Fibroblast of lung (primary cell): ENCODE measurements around the gene WNT3. TPM values are rescaled to one million over a fixed set of nuclear protein-coding genes. Genes with fewer than 3 reads are reported as not detected.

ENCODE experiments used
- DNase-seq, 2 donors: peaks; one replicate each; pipeline versions ENCODE4 v3.0.0 to v3.0.0-alpha.2; 2010; ENCODE audit warnings: low read depth in 2 of 2
- H2AFZ ChIP-seq: 2 replicates; pipeline ENCODE4 v1.5.1; 2012; ENCODE audit warnings: low read length, control low read depth, inconsistent platforms
- H3K27ac ChIP-seq: 2 replicates; pipeline ENCODE4 v1.5.1; 2011; ENCODE audit warnings: low read length, control low read depth; ENCODE audit not compliant: insufficient read depth
- H3K27me3 ChIP-seq: 2 replicates; pipeline ENCODE4 v1.5.1; 2011; ENCODE audit warnings: mild to moderate bottlenecking, low read length; ENCODE audit not compliant: control insufficient read depth, insufficient read depth
- H3K36me3 ChIP-seq: 2 replicates; pipeline ENCODE4 v1.5.1; 2011; ENCODE audit warnings: low read length; ENCODE audit not compliant: control insufficient read depth, insufficient read depth
- H3K4me1 ChIP-seq: 2 replicates; pipeline ENCODE4 v1.5.1; 2011; ENCODE audit warnings: low read length; ENCODE audit not compliant: control insufficient read depth, insufficient read depth; ENCODE audit errors: extremely low read depth
- H3K4me2 ChIP-seq: 2 replicates; pipeline ENCODE4 v1.5.1; 2011; ENCODE audit warnings: low read length, control low read depth; ENCODE audit not compliant: insufficient read depth; ENCODE audit errors: extremely low read depth
- H3K4me3 ChIP-seq, 4 experiments: fragments of 200-600 bp in 1 of 4; sonication (generic) in 1 of 4; replicated peaks in 1 of 4; 2 replicates each; pipeline ENCODE4 v1.5.1; 2011 to 2016; ENCODE audit warnings: low read length in 4 of 4, low read depth in 3 of 4, mild to moderate bottlenecking in 3 of 4, control low read depth in 2 of 4, inconsistent platforms in 1 of 4, mixed read lengths in 1 of 4; ENCODE audit not compliant: insufficient read depth in 1 of 4; ENCODE audit errors: control extremely low read depth in 1 of 4
- H3K79me2 ChIP-seq: 2 replicates; pipeline ENCODE4 v1.5.1; 2012; ENCODE audit warnings: mild to moderate bottlenecking, low read length, inconsistent platforms; ENCODE audit not compliant: control insufficient read depth, insufficient read depth
- H3K9ac ChIP-seq: 2 replicates; pipeline ENCODE4 v1.5.1; 2011; ENCODE audit warnings: mild to moderate bottlenecking, low read length, control low read depth; ENCODE audit not compliant: insufficient read depth
- H3K9me3 ChIP-seq: 2 replicates; pipeline ENCODE4 v1.5.1; 2012; ENCODE audit warnings: low read depth, low read length; ENCODE audit not compliant: control insufficient read depth, insufficient read depth
- H4K20me1 ChIP-seq: 2 replicates; pipeline ENCODE4 v1.5.1; 2011; ENCODE audit warnings: low read length; ENCODE audit not compliant: control insufficient read depth, insufficient read depth; ENCODE audit errors: extremely low read depth
- EZH2 ChIP-seq: IDR thresholded peaks from 2 replicates; pipeline ENCODE4 v1.5.1; 2012; ENCODE audit warnings: low read length, control low read depth, mild to moderate bottlenecking; ENCODE audit errors: missing control alignments
- polyA plus RNA-seq, 2 donors: library from polyadenylated mRNA; depleted of rRNA in 1 of 2; stranded (reverse) in 1 of 2; unstranded in 1 of 2; fragments of >200 nt; gene quantifications; 2 replicates each; pipeline ENCODE4 v1.2.1, GENCODE V29; 2011 to 2012; ENCODE audit warnings: missing spikeins in 1 of 2
- total RNA-seq: library from RNA; depleted of rRNA; stranded (reverse); fragments of >200 nt; gene quantifications from 2 replicates; pipeline ENCODE4 v1.2.1, GENCODE V29; 2014
- TF ChIP-seq, protein P1 (sequence below), 2 donors: IDR thresholded peaks in 1 of 2; conservative IDR thresholded peaks in 1 of 2; 1 replicate in 1 of 2; 2 replicates in 1 of 2; pipeline ENCODE4 v1.5.1; 2011 to 2012; ENCODE audit warnings: low read length in 2 of 2, control low read depth in 1 of 2, inconsistent platforms in 1 of 2, low read depth in 1 of 2, mild to moderate bottlenecking in 1 of 2

The WNT3 gene
- total and polyA plus RNA-seq, 2 donors (not counting 1 experiment from before 2014, with no cell fraction given) = 1.3 to 1.5 TPM

DNA sequence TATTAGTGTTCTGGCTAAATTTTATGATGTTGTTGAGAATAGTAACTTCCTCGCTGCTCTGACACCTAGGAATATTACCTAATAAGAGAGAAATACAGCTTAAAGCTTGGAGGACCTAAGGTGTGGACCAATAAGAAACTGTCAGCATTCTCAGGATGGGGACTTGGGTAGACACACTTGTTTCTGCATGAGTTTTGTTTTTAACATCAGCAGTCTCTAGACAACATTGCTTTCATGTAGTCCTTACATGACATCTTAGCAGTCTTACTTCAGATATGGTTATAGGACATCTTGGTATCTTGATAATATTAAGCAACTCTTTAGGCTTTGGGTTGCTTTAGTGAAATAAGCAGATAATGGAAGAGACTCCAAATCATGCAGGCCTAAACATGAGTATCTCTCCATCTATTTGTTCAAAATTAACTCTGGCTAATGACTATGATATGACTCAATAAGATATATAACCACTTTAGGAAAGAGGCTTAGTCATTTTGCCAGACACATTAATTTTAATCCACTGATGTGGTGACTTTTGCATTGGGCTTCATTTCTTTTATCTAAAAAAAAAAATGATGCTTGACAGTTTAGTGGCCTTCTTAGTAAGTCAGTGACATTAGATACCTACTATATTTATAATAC, 84.5 kb downstream of the WNT3 start:
- H3K27me3 ChIP-seq = no peaks in the 10 kb centered on the region
- H3K4me1 ChIP-seq = peaks cover 10% of the 10 kb centered on the region
- DNase-seq = peak; percentile 26 to 76
- H3K79me2 ChIP-seq = no peaks in the 10 kb centered on the region
- no peak overlapping the region for H3K4me2 ChIP-seq
- TF ChIP-seq EZH2 = no peak
- TF ChIP-seq, protein P1, sequence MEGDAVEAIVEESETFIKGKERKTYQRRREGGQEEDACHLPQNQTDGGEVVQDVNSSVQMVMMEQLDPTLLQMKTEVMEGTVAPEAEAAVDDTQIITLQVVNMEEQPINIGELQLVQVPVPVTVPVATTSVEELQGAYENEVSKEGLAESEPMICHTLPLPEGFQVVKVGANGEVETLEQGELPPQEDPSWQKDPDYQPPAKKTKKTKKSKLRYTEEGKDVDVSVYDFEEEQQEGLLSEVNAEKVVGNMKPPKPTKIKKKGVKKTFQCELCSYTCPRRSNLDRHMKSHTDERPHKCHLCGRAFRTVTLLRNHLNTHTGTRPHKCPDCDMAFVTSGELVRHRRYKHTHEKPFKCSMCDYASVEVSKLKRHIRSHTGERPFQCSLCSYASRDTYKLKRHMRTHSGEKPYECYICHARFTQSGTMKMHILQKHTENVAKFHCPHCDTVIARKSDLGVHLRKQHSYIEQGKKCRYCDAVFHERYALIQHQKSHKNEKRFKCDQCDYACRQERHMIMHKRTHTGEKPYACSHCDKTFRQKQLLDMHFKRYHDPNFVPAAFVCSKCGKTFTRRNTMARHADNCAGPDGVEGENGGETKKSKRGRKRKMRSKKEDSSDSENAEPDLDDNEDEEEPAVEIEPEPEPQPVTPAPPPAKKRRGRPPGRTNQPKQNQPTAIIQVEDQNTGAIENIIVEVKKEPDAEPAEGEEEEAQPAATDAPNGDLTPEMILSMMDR (conservative IDR thresholded peaks at IDR 0.05 in 1 of 2, IDR thresholded peaks at IDR 0.05 in 1 of 2; ENCODE audit: low read depth in 1 of 2, low read length in 2 of 2) = no peak
- no peaks in the 10 kb centered on the region for H4K20me1 ChIP-seq
- no peaks in the 10 kb centered on the region for H3K9me3 ChIP-seq
- no peaks in the 10 kb centered on the region for H3K36me3 ChIP-seq
- no peak overlapping the region for H3K27ac ChIP-seq
- no peak overlapping the region for H3K9ac ChIP-seq
- no peak overlapping the region for H3K4me3 ChIP-seq
- no peak overlapping the region for H2AFZ ChIP-seq

DNA sequence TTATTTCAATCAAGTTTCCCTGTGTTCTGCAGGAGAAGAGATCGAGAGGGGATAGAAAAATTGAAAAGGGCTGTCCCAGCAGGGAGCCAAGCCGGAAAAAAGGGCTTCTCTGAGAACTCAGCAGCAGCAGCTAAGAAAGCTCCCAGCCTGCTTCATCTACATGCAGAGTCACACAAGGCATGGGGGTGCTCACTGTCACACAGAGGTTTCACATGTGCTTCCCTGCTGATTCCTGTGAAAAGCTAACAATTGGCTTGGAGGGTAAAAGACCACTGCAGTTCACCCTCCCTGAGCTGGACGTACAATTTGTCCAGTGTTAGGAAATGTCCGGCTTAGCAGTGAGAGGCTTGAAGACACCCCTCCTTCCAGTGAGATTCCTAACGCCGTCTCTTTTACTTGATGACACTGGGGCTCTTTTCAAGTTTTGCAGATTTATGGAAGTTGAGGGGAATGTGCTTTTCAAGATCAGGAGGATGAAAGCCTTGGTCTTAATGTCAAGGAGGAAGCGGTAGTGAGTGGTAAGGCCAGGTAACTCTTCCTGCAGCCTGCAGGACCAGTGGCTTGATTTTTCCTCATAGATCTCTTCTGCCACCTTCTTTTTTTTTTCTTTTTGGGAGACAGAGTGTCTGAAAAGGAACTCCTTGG, 85.6 kb downstream of the WNT3 start:
- H4K20me1 ChIP-seq = no peaks in the 10 kb centered on the region
- H3K9me3 ChIP-seq = no peaks in the 10 kb centered on the region
- H3K4me1 ChIP-seq = peaks cover 12% of the 10 kb centered on the region
- H3K27me3 ChIP-seq = no peaks in the 10 kb centered on the region
- H3K4me2 ChIP-seq = no peak overlapping the region
- no peak overlapping the region for H3K9ac ChIP-seq
- no peaks in the 10 kb centered on the region for H3K36me3 ChIP-seq
- no peak for TF ChIP-seq EZH2
- TF ChIP-seq, protein P1 (conservative IDR thresholded peaks at IDR 0.05 in 1 of 2, IDR thresholded peaks at IDR 0.05 in 1 of 2; ENCODE audit: low read depth in 1 of 2, low read length in 2 of 2) = no peak
- no peaks in the 10 kb centered on the region for H3K79me2 ChIP-seq
- H3K4me3 ChIP-seq = no peak overlapping the region
- no peak overlapping the region for H2AFZ ChIP-seq
- no peak overlapping the region for H3K27ac ChIP-seq
- no peak for DNase-seq

DNA sequence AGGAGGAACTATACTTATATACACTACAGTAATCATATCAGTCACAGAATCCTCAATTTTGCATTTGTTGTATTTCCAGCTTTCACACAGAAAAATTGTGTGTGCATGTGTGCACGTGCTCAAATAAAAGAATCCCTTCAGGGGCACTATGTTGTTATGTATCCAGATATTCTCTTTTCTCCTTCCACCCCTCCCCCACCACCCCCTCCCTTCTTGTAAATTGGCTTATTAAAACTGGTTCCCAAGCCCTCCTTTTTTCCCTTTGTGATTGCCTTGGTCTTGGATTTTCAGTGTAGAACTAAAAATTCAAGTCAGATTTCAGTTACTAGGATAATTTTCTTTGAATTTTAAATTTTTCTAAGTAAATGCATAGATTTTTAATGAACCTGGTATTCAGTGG, 86.3 kb downstream of the WNT3 start:
- Histone ChIP-seq H3K9me3 (no peaks in the 10 kb centered on the region), H3K4me2 (no peak overlapping the region), H3K4me1 (peaks cover 17% of the 10 kb centered on the region), H3K27ac (no peak overlapping the region), H3K27me3 (no peaks in the 10 kb centered on the region), H3K4me3 (no peak overlapping the region), H3K79me2 (no peaks in the 10 kb centered on the region), H3K9ac (no peak overlapping the region), H4K20me1 (no peaks in the 10 kb centered on the region), H3K36me3 (no peaks in the 10 kb centered on the region), H2AFZ (no peak overlapping the region)
- no peak for DNase-seq
- TF ChIP-seq EZH2 = no peak
- TF ChIP-seq, protein P1 (conservative IDR thresholded peaks at IDR 0.05 in 1 of 2, IDR thresholded peaks at IDR 0.05 in 1 of 2; ENCODE audit: low read depth in 1 of 2, low read length in 2 of 2) = no peak
